ENCODE results near the gene BTNL8. TPM values are rescaled to one million over a fixed set of nuclear protein-coding genes. Genes with fewer than 3 reads are reported as not detected.

Gene BTNL8
- total and polyA plus RNA-seq, 2 experiments from 2014 or later = 9.8 to 19.1 TPM

DNA sequence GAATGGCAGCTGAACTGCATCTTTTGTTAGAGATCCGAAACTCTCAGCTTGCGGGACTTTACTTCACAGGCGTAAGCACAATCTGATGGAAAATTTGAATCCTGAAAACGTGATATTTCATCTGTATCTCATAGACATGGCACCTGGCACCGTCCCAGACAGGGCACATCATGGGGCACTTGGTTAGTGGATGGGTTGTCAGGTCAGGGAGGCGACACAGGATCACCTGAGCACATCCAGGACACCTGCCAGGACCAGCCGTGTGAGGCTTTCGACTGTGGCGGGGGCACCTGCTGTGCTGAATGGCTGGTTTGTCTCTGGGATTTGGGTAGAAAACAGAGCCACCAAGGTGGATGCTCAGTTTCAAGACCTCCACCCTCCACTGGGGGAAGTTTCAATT, 26.5 kb upstream of the BTNL8 start:
- Histone ChIP-seq H3K4me1 (ENCODE audit: insufficient read depth) (no peaks in the 10 kb centered on the region), H2AFZ (no peak overlapping the region)

DNA sequence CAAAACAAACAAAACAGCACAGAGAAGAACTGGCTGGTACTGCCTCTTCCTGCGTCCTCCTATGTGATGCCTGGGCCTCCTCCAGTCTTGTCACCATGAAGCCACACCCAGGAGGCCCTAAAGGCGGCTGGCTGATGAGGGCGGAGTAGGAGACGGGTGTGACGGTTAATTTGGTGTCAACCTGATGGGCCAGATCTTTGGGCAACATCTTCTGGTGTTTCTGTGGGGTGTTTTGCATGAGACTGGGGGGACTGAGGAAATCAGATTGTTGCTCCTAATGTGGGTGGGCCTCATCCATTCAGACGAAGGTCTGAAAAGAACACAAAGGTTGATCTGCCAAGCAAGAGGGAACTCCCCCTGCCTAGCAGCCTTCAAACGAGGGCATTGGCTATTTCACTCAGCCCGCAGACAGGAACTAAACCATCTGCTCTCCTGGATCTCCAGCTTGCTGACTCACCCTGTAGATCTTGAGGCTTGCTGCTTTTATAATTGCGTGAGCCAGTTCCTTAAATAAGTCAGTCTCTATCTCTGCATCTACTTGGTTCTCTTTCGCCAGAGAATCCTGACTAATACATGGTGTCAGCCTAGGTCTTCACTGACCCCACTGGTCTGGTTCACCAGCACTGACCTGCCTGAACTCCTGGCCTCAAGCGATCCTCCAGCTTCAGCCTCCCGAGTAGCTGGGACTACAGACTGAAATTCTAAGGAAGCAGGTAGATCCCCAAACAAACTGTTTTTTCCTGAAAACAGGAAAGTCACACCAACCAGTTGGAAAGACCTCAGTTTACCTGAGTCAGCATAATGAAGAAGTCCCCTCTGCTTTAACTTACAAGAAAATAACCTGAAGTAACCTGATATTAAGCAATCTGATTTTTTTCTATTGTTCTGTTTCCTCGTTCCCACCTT, 25.1 kb upstream of the BTNL8 start:
- H3K9me2 ChIP-seq (replicated peaks; ENCODE audit: insufficient read depth) = no peaks in the 10 kb centered on the region
- H3K9me3 ChIP-seq (ENCODE audit: low read depth) = no peaks in the 10 kb centered on the region
- H3K27me3 ChIP-seq = no peaks in the 10 kb centered on the region
- no peak for DNase-seq (ENCODE audit: low spot score)
- H3K79me2 ChIP-seq = no peaks in the 10 kb centered on the region
- no peak overlapping the region for H3K27ac ChIP-seq
- H3K36me3 ChIP-seq (replicated peaks; ENCODE audit: insufficient read depth, low read depth) = no peaks in the 10 kb centered on the region
- no peak overlapping the region for H3K4me3 ChIP-seq
- no peak overlapping the region for H3K4me2 ChIP-seq
- no peak overlapping the region for H2AFZ ChIP-seq
- no peaks in the 10 kb centered on the region for H4K20me1 ChIP-seq (ENCODE audit: insufficient read depth, poor library complexity, severe bottlenecking)
- H3K4me1 ChIP-seq (ENCODE audit: insufficient read depth) = no peaks in the 10 kb centered on the region
- TF ChIP-seq CTCF (IDR thresholded peaks at IDR 0.05; ENCODE audit: poor library complexity) = no peak
- no peak for TF ChIP-seq EZH2 (IDR thresholded peaks at IDR 0.05; ENCODE audit: borderline replicate concordance)
- no peak for TF ChIP-seq EZH2phosphoT487 (IDR thresholded peaks at IDR 0.05; ENCODE audit: low read depth, severe bottlenecking, unreplicated experiment)
- 84% methylated on average over 13 of the region's 13 CpGs for WGBS (ENCODE audit: low lambda C conversion rate, missing lambda C conversion rate)

More for the DNA sequence above, 26.5 kb upstream of the BTNL8 start:
- H3K27ac ChIP-seq = no peak overlapping the region
- no peaks in the 10 kb centered on the region for H3K9me2 ChIP-seq (replicated peaks; ENCODE audit: insufficient read depth)
- H3K27me3 ChIP-seq = no peaks in the 10 kb centered on the region
- no peaks in the 10 kb centered on the region for H4K20me1 ChIP-seq (ENCODE audit: insufficient read depth, poor library complexity, severe bottlenecking)
- WGBS (ENCODE audit: low lambda C conversion rate, missing lambda C conversion rate) = 88% methylated on average over 9 of the region's 9 CpGs
- H3K4me3 ChIP-seq = no peak overlapping the region
- no peak overlapping the region for H3K4me2 ChIP-seq
- TF ChIP-seq EZH2 (IDR thresholded peaks at IDR 0.05; ENCODE audit: borderline replicate concordance) (no peak), CTCF (IDR thresholded peaks at IDR 0.05; ENCODE audit: poor library complexity) (no peak), EZH2phosphoT487 (IDR thresholded peaks at IDR 0.05; ENCODE audit: low read depth, severe bottlenecking, unreplicated experiment) (no peak)
- no peak for DNase-seq (ENCODE audit: low spot score)
- H3K79me2 ChIP-seq = no peaks in the 10 kb centered on the region
- no peaks in the 10 kb centered on the region for H3K36me3 ChIP-seq (replicated peaks; ENCODE audit: insufficient read depth, low read depth)
- H3K9me3 ChIP-seq (ENCODE audit: low read depth) = no peaks in the 10 kb centered on the region

DNA sequence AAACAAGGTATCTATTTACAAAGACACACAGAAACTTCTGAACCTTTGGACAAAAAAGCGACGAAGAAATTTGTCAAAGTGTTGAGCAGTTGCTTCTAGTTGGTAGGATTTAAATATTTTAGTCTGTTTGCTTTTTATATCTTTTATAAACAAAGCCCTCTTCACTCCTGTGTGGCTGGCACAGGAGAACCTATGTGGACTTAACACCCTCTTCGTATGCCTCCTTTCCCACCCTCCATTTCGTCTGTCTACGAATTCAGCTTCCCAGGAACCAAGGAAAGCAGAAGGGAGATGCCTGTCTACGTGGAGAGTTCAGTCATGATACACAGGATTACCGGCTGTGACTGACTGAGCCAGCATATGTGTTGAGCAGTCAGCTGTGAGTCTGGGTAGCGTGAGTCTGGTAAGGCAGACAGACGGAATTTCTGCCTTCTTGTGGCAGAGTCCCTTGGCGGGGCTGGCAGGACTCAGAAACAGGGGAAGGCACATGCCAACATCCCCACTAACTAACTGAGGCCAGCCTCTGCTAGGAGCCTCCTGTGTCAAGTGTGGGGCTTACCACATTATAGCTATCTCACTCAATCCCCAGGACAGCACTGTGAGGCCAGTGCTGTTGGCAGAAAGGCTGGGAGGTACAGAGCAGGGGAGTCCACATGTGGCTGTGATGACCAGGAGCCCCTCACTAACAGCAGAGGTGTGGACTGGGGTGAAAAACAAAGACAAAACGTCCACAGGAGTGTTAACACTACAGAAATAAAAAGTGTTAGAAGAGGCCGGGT, 24.0 kb upstream of the BTNL8 start:
- Histone ChIP-seq H4K20me1 (ENCODE audit: insufficient read depth, poor library complexity, severe bottlenecking) (no peaks in the 10 kb centered on the region), H3K4me2 (no peak overlapping the region), H3K27me3 (no peaks in the 10 kb centered on the region), H3K9me2 (replicated peaks; ENCODE audit: insufficient read depth) (no peaks in the 10 kb centered on the region), H3K9me3 (ENCODE audit: low read depth) (no peaks in the 10 kb centered on the region), H2AFZ (no peak overlapping the region), H3K4me1 (ENCODE audit: insufficient read depth) (no peaks in the 10 kb centered on the region), H3K27ac (no peak overlapping the region), H3K36me3 (replicated peaks; ENCODE audit: insufficient read depth, low read depth) (no peaks in the 10 kb centered on the region), H3K4me3 (no peak overlapping the region), H3K79me2 (no peaks in the 10 kb centered on the region)
- WGBS (ENCODE audit: low lambda C conversion rate, missing lambda C conversion rate) = 71% methylated on average over 12 of the region's 12 CpGs
- TF ChIP-seq CTCF (IDR thresholded peaks at IDR 0.05; ENCODE audit: poor library complexity) = no peak
- TF ChIP-seq EZH2phosphoT487 (IDR thresholded peaks at IDR 0.05; ENCODE audit: low read depth, severe bottlenecking, unreplicated experiment) = no peak
- TF ChIP-seq EZH2 (IDR thresholded peaks at IDR 0.05; ENCODE audit: borderline replicate concordance) = no peak
- DNase-seq (ENCODE audit: low spot score) = no peak

Measured in hepatocyte (in vitro differentiated cells).